ENCODE data around the gene CDYL.

The CDYL gene

DNA sequence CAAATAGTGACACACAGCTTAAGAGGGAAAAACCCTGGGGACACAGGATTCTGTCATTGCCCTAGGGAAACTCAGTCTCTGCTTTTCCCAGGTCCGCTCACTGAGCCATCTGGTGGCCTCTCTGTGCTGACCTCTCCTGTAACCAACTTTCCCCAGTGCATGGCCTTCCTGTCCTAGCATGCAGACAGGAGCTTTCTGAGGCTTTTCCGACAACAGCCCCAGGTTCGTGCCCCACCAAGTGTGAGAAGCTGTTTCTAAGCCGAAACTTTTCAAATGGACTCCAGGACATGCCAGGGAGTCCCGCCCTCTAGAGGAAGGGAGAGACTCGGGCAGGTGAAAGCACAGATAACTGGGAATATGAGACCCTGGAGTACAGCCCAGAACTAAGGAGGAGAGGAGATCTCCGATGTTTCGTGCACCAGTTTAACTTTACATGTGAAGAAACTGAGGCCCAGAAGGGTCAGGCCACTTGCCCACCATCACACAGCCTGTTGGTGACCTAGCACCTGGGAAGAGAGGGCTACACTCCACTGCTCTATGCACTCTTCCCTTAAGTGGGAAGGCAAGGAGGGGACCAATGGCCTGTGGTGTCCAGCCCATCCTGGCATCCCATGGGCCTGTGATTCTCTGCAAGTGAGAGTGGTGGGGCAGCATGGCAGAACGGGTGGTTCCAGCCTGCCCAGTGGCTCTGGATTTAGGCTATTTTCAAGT, 181.5 kb downstream of the CDYL start:
- no peak overlapping the region for H3K4me3 ChIP-seq
- H3K4me1 ChIP-seq, result no peaks in the 10 kb centered on the region
- H3K27me3 ChIP-seq, result no peaks in the 10 kb centered on the region
- peaks cover 15 to 36% (median 21%) of the 10 kb centered on the region in 3 donors for H3K36me3 ChIP-seq
- peak in 1 of 2 experiments; percentile 11 for TF ChIP-seq CTCF (IDR thresholded peaks at IDR 0.05)
- H3K9me3 ChIP-seq, result no peaks in the 10 kb centered on the region
- no peak overlapping the region for H3K27ac ChIP-seq
- intact Hi-C loops (cut with DNase I; ENCODE audit: low total_unique reads), result no loop called here
- no peak for DNase-seq

DNA sequence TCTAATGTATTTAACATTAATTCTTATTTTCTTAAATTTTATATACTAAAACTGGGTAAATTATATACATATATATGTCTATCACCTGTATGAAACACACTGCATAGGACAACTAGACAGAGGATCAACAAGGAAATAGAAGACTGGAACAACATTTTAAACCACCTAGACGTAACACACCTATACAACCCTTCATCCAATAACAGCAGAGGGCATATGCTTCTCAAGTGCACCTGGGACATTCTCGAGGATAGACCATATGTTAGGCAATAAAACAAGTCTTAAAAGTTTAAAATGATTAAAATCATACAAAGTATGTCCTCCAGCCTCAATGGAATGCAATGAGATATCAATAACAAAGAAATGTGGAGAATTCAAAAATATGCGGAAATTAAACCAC, 182.4 kb downstream of the CDYL start:
- peaks cover 10 to 26% (median 14%) of the 10 kb centered on the region in 3 donors for H3K36me3 ChIP-seq
- H3K4me3 ChIP-seq, result no peak overlapping the region
- intact Hi-C loops (cut with DNase I; ENCODE audit: low total_unique reads), result no loop called here
- H3K27ac ChIP-seq, result no peak overlapping the region
- no peaks in the 10 kb centered on the region for H3K9me3 ChIP-seq
- H3K4me1 ChIP-seq, result no peaks in the 10 kb centered on the region
- no peak for TF ChIP-seq CTCF (IDR thresholded peaks at IDR 0.05)
- no peaks in the 10 kb centered on the region for H3K27me3 ChIP-seq
- no peak for DNase-seq

DNA sequence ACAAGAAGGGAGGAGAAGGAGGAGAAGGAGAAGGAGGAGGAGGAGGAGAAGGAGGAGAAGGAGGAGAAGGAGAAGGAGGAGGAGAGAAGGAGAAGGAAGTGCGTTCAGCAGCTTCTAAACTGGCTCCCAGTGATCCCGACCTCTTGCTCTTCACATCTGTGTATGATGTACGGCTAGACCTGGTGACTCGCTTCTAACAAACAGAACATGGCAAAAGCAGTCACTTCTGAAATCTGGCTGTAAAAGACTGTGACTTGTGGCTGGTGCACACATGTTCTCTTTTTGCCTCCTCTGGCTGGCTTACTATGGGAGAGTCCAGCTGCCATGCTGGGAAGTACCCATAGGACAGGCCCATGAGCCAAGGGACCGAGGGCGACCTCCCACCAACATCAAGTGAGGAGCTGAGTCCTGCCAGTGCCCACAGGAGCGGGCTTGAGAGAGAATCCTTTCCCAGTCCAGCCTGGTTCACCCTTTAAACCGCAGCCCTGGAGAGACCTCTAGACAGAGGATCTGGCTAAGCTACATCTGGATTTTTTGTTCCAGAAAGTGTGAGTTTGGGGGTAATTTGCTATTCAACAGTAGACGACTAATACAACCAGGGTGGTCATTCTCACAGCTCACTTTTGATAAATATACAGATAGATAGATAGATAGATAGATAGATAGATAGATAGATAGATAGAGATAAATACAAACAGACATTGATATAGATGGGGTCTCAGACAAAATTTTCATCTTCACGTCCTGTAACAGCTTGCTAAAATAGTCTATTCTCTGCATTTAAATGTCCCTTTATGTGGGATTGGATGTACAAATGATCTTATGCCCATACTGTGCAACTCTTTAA, 185.3 kb downstream of the CDYL start:
- Histone ChIP-seq H3K4me3 (no peak overlapping the region), H3K27me3 (no peaks in the 10 kb centered on the region), H3K4me1 (no peaks in the 10 kb centered on the region), H3K9me3 (no peaks in the 10 kb centered on the region), H3K36me3 (peaks cover 0 to 1% (median 0%) of the 10 kb centered on the region in 3 donors), H3K27ac (no peak overlapping the region)
- DNase-seq, result no peak
- intact Hi-C loops (cut with DNase I; ENCODE audit: low total_unique reads), result no loop called here
- no peak for TF ChIP-seq CTCF (IDR thresholded peaks at IDR 0.05)

- no peak for DNase-seq
- Histone ChIP-seq H3K36me3 (no peaks in the 10 kb centered on the region), H3K4me1 (no peaks in the 10 kb centered on the region), H3K9me3 (no peaks in the 10 kb centered on the region), H3K4me3 (no peak overlapping the region), H3K27me3 (no peaks in the 10 kb centered on the region), H3K27ac (no peak overlapping the region)
- intact Hi-C loops (cut with DNase I; ENCODE audit: low total_unique reads), result no loop called here
- no peak for TF ChIP-seq CTCF (IDR thresholded peaks at IDR 0.05)
These were observed 186.7 kb downstream of the CDYL start for GRCh38 chr6:4962905-4963304.

GRCh38 chr6:4964675-4965561, 188.7 kb downstream of the CDYL start:
- DNase-seq, result peak in 1 of 2 donors; percentile 34
- Histone ChIP-seq H3K36me3 (no peaks in the 10 kb centered on the region), H3K27ac (no peak overlapping the region)

More at GRCh38 chr6:4964675-4965561, 188.7 kb downstream of the CDYL start:
- no peaks in the 10 kb centered on the region for H3K27me3 ChIP-seq
- intact Hi-C loops (cut with DNase I; ENCODE audit: low total_unique reads), result no loop called here
- TF ChIP-seq CTCF (IDR thresholded peaks at IDR 0.05), result no peak
- no peaks in the 10 kb centered on the region for H3K9me3 ChIP-seq
- H3K4me3 ChIP-seq, result no peak overlapping the region
- H3K4me1 ChIP-seq, result no peaks in the 10 kb centered on the region
